ENCODE measurements around the gene AP1S3. TPM values are rescaled to one million over a fixed set of nuclear protein-coding genes. Genes with fewer than 3 reads are reported as not detected.
A peak's percentile ranks its signal among the peaks of the same experiment; 100 is the strongest.
"Not testable (repeated sequence)": the region's sequence is repeated elsewhere in the genome, so short reads cannot be mapped to it uniquely, and the experiment has no call there.

Gene AP1S3
- total RNA-seq, 1 donor from 2014 or later = 5.2 TPM

- H3K27me3 Mint-ChIP-seq (ENCODE audit: low read depth) = no peaks in the 10 kb centered on the region
- no peak for TF ChIP-seq CTCF (IDR thresholded peaks at IDR 0.05)
- no peak for DNase-seq (ENCODE audit: low spot score)
- no peak overlapping the region for H3K27ac Mint-ChIP-seq (ENCODE audit: unreplicated experiment)
- H3K9me3 Mint-ChIP-seq (ENCODE audit: low read depth) = peaks cover 4% of the 10 kb centered on the region
- no peak overlapping the region for H3K4me3 Mint-ChIP-seq (ENCODE audit: unreplicated experiment)
- H3K4me1 Mint-ChIP-seq (ENCODE audit: low read depth) = peaks cover 41% of the 10 kb centered on the region
- peaks cover 6% of the 10 kb centered on the region for H3K36me3 Mint-ChIP-seq (ENCODE audit: low read depth)
Observed at GRCh38 chr2:223764796-223765195, 72.6 kb downstream of the AP1S3 start.

GRCh38 chr2:223762853-223763252 is 74.5 kb downstream of the AP1S3 start:
- peaks cover 4% of the 10 kb centered on the region for H3K9me3 Mint-ChIP-seq (ENCODE audit: low read depth)
- H3K4me3 Mint-ChIP-seq (ENCODE audit: unreplicated experiment) = no peak overlapping the region
- H3K4me1 Mint-ChIP-seq (ENCODE audit: low read depth) = peaks cover 53% of the 10 kb centered on the region
- H3K36me3 Mint-ChIP-seq (ENCODE audit: low read depth) = peaks cover 5% of the 10 kb centered on the region
- no peak for TF ChIP-seq CTCF (IDR thresholded peaks at IDR 0.05)
- no peak for DNase-seq (ENCODE audit: low spot score)
- peak overlapping the region; percentile 36 for H3K27ac Mint-ChIP-seq (ENCODE audit: unreplicated experiment)
- no peaks in the 10 kb centered on the region for H3K27me3 Mint-ChIP-seq (ENCODE audit: low read depth)

GRCh38 chr2:223761746-223762145 is 75.6 kb downstream of the AP1S3 start:
- not testable (repeated sequence) for H3K9me3 Mint-ChIP-seq (ENCODE audit: low read depth); DNase-seq (ENCODE audit: low spot score); H3K36me3 Mint-ChIP-seq (ENCODE audit: low read depth); H3K27ac Mint-ChIP-seq (ENCODE audit: unreplicated experiment); H3K4me3 Mint-ChIP-seq (ENCODE audit: unreplicated experiment); H3K27me3 Mint-ChIP-seq (ENCODE audit: low read depth)
- peaks cover 53% of the 10 kb centered on the region for H3K4me1 Mint-ChIP-seq (ENCODE audit: low read depth)

GRCh38 chr2:223760838-223761502 is 76.4 kb downstream of the AP1S3 start:
- Mint-ChIP-seq H3K27ac (ENCODE audit: unreplicated experiment) (peak overlapping the region; percentile 91), H3K4me1 (ENCODE audit: low read depth) (peaks cover 50% of the 10 kb centered on the region), H3K27me3 (ENCODE audit: low read depth) (no peaks in the 10 kb centered on the region), H3K9me3 (ENCODE audit: low read depth) (no peaks in the 10 kb centered on the region), H3K4me3 (ENCODE audit: unreplicated experiment) (no peak overlapping the region), H3K36me3 (ENCODE audit: low read depth) (no peaks in the 10 kb centered on the region)
- TF ChIP-seq CTCF (IDR thresholded peaks at IDR 0.05) = peak; percentile 38
- no peak for DNase-seq (ENCODE audit: low spot score)

- peaks cover 40% of the 10 kb centered on the region for H3K4me1 Mint-ChIP-seq (ENCODE audit: low read depth)
Observed at GRCh38 chr2:223759569-223760430, 77.6 kb downstream of the AP1S3 start.

More at GRCh38 chr2:223759569-223760430, 77.6 kb downstream of the AP1S3 start:
- Mint-ChIP-seq H3K9me3 (ENCODE audit: low read depth) (no peaks in the 10 kb centered on the region), H3K4me3 (ENCODE audit: unreplicated experiment) (no peak overlapping the region), H3K27me3 (ENCODE audit: low read depth) (no peaks in the 10 kb centered on the region), H3K36me3 (ENCODE audit: low read depth) (no peaks in the 10 kb centered on the region), H3K27ac (ENCODE audit: unreplicated experiment) (peak overlapping the region; percentile 94)
- no peak for DNase-seq (ENCODE audit: low spot score)
- TF ChIP-seq CTCF (IDR thresholded peaks at IDR 0.05) = no peak

Measured in chondrocyte (in vitro differentiated cells).